ENCODE measurements around the gene BMAL1.
"Not testable (repeated sequence)": the region's sequence is repeated elsewhere in the genome, so short reads cannot be mapped to it uniquely, and the experiment has no call there.

BMAL1 gene

DNA sequence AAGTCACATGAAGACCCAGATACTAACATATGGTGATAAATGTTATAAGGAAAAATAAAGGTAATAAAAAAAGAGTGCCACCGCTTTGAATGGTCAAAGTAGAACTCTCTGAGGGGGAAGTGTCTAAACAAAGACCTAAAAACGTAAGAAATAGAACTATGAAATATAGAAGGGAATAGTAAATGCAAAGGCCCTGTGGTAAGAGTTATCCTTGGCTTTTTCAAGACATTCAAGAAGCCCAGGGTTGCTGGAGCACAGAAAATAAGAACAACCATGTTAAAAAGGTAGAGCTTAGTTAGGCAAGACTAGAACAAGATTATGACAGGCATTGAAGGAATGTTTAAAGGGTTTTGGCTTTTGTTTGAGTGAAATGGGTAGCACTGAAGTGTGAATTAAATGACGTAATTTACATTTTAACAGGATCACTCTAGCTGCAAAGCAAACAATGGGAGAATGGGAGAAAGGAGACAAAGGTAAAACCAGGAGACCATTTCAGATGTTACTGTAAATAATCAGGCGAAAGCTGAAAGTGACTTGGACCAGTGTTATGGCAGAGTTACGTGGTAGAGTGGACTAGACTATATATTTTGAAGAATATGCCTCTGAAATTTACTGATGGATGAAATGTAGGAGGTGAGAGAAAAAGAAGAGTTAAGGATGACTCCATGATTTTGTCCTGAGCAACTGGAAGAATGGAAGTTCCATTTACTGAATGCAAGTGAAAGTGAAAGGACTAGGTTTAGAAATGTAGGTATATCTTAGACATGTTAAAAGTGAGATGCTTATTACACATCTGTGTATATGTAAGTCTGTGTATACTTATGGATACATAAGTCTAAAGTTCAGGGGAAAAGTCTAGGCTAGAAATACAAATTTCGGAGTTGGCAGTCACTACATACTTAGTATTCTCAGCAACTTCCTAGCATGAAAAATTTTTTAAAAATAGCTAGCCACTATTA, 156.9 kb downstream of the BMAL1 start:
- H3K4me1 ChIP-seq (ENCODE audit: control insufficient read depth in 1 of 2, insufficient read depth in 2 of 2, low read length in 2 of 2) = peaks cover 0 to 3% of the 10 kb centered on the region in 2 donors
- H3K4me3 ChIP-seq (ENCODE audit: low read depth in 1 of 2, low read length in 2 of 2) = no peak overlapping the region
- H3K9me3 ChIP-seq (ENCODE audit: control insufficient read depth in 1 of 2, low read length in 2 of 2) = peaks cover 0 to under 1% of the 10 kb centered on the region in 2 donors
- H3K27ac ChIP-seq (ENCODE audit: low read depth, low read length) = no peak overlapping the region
- H3K36me3 ChIP-seq (ENCODE audit: control insufficient read depth in 1 of 2, insufficient read depth in 2 of 2, low read length in 2 of 2) = no peaks in the 10 kb centered on the region
- H3K9ac ChIP-seq (ENCODE audit: low read depth in 1 of 2, low read length in 2 of 2) = no peak overlapping the region
- no peaks in the 10 kb centered on the region for H3K27me3 ChIP-seq (ENCODE audit: control insufficient read depth in 1 of 2, insufficient read depth in 2 of 2, low read length in 2 of 2)

DNA sequence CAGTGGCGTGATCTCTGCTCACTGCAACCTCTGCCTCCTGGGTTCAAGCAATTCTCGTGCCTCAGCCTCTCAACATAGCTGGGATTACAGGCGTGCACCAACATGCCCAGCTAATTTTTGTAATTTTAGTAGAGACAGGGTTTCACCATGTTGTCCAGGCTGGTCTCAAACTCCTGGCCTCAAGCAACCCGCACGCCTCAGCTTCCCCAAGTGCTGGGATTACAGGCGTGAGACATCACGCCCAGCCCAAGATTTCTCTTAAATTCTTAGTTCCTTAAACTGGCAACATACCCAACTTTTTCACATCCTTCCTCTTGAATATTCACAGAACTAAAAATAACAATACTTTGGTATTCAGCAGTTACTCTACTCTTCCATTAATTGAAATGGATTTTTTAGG, 159.2 kb downstream of the BMAL1 start:
- not testable (repeated sequence) for H3K9me3 ChIP-seq (ENCODE audit: control insufficient read depth in 1 of 2, low read length in 2 of 2); H3K27me3 ChIP-seq (ENCODE audit: control insufficient read depth in 1 of 2, insufficient read depth in 2 of 2, low read length in 2 of 2); H3K4me3 ChIP-seq (ENCODE audit: low read depth in 1 of 2, low read length in 2 of 2); H3K36me3 ChIP-seq (ENCODE audit: control insufficient read depth in 1 of 2, insufficient read depth in 2 of 2, low read length in 2 of 2); H3K9ac ChIP-seq (ENCODE audit: low read depth in 1 of 2, low read length in 2 of 2); H3K4me1 ChIP-seq (ENCODE audit: control insufficient read depth in 1 of 2, insufficient read depth in 2 of 2, low read length in 2 of 2); H3K27ac ChIP-seq (ENCODE audit: low read depth, low read length)

Measured in duodenal mucosa (tissue), 2 donors.